HG02763 (cell line): ENCODE data around the gene CDK7.

Source experiments
- ATAC-seq: cut with Tn5 transposase; IDR thresholded peaks from one replicate; pipeline ENCODE4 v1.9.1; 2021; ENCODE audit warnings: mild to moderate bottlenecking, moderate library complexity; ENCODE audit not compliant: unreplicated experiment

CDK7 gene

DNA sequence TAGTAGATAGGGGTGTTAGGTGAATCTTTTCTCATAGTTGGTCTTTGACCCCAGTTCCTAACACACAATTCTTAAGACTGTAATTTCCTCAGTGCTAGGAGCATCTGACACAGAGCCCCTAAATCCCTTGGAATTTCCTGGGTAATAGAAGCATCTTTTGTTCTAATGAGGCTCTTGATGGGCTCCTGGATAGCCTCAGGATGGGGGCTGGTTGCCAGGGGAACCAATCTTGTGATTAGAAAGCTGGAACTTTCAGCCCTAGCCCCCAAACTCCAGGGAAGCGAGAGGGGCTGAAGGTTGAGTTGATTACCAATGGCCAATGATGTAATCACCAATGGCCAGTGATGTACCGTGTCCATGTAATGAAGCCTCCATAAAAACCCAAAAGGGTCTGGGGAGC, 53.4 kb downstream of the CDK7 start:
- no peak for ATAC-seq

DNA sequence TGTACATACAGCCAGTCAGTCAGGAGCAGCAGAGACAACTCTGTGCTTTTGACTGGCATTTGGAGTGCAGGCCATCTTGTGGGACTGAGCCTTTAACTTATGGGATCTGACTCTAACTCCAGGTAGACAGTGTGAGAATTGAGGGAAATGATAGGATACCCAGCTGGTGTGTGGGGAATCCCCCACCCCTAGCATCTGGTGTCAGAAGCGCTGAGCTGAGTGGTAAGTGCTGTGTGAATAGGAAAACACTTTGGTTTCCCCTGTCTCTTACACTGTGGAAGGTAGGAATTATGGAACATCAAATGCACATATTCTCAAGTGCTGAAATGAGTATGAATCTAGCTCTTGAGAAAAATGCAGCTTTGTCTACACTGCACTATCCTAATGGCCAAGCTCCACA, 54.0 kb downstream of the CDK7 start:
- ATAC-seq = no peak

DNA sequence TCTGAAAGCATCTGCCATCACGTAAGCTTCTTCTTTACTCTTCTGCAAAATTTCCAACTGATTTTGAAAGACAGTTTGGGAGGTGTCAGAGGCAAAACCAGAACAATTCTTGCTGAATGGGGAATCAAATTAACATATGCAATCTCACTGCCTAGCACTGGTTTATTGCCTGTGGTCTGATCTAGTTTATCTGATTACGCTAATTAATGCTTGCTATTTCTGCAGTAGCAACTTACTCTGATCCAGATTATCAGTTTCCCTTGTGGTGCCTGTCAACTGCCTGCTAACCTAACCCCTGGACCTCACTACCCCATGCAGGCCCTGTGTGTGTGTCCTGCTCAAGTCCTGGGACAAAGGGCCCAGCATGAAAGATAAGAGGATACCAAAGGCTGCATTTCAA, 57.6 kb downstream of the CDK7 start:
- ATAC-seq = no peak

GRCh38 chr5:69293882-69294281, 59.2 kb downstream of the CDK7 start:
- no peak for ATAC-seq

- ATAC-seq = no peak
Measured at GRCh38 chr5:69295088-69295754, 60.5 kb downstream of the CDK7 start.

DNA sequence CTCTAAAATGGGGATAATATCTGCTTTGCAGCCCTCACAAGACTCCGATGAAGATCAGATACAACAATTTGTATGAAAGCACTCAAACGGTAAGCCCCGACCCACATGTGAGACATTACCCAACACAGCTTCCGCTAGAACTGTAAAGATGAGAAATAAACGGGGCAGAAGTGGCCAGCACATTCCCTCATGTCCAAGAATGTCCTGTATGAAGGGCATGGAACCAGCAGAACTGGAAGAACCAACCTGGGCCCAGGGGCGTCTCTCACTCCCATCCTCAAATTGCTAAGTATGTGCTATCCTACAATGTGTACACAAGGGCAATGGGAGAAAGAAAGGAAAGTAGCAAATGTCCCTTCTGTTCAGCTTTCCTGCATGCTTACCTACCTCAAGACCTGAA, 64.9 kb downstream of the CDK7 start:
- no peak for ATAC-seq

DNA sequence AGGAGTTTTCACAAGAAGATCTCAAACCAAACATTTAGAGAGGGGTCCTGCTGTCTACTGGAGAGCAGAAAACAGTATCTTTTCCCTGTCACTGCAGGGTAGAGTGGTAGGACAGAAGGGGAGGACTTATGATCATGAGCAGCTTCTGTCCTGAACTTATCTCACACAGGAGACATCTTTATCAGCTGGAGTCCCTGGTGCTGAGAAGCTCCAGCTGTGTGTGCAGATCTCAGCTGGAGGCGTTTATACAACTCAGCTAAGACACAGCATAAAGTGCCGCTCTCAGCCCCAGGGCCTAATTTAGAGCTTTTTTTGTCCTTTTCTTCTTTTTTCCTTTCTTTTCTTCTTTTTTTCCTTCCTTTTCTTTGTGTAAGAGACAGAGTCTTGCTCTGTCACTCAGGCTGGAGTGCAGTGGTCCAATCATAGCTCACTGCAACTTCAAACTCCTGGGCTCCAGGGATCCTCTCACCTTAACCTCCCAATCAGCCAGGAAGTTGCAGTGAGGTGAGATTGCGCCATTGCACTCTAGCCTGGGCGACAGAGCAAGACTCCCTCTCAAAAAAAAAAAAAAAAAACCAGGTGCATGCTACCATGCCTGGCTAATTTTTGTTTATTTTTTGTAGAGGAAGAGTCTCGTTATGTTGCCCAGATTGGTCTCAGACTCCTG, 66.0 kb downstream of the CDK7 start:
- ATAC-seq = no peak

DNA sequence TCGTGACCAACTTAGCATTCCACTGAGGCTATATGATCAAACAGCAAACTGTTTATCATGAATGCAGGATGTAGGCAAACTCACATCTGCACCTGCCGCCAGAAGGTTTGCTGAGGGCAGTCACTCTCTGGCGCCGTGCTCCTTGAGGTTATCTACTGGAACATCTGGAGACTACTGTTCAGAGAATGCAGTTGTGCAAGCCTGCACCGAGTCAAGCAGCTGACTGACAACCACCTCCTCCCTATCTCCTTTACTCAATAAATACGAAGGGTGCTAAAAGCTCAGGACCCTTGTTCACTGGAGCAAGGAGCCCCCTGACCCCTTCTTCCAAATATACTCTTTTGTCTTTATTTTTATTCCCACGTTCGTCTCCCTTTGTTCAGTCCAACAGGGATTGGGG, 70.8 kb downstream of the CDK7 start:
- ATAC-seq = no peak

DNA sequence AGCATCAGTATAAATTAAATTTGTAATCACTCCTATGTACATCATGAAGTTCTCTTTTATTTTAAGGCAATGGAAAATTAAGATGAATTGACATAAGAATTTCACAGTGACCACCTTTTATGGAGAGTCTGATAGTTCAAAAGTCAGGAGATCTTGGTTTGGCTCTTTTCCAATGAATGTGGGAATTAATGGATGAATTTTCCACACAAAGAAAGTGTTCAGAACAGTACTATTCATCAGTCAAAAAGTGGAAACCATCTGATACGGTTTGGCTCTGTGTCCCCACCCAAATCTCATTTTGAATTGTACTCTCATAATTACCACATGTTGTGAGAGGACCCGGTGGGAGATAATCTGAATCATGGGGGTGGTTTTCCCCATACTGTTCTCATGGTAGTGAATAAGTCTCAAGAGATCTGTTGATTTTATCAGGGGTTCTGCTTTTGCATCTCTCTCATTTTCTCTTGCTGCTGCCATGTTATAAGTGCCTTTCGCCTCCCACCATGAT, 73.4 kb downstream of the CDK7 start:
- ATAC-seq = no peak

- ATAC-seq = no peak
Measured at GRCh38 chr5:69309380-69309779, 74.7 kb downstream of the CDK7 start.

GRCh38 chr5:69312459-69313160, 77.9 kb downstream of the CDK7 start:
- ATAC-seq = no peak

GRCh38 chr5:69313428-69313827, 78.7 kb downstream of the CDK7 start:
- ATAC-seq = no peak

GRCh38 chr5:69315972-69316371, 81.3 kb downstream of the CDK7 start:
- no peak for ATAC-seq

GRCh38 chr5:69317391-69317790, 82.7 kb downstream of the CDK7 start:
- ATAC-seq = no peak

GRCh38 chr5:69326365-69326764, 91.7 kb downstream of the CDK7 start:
- ATAC-seq = no peak
